Lower lobe of right lung (tissue), 2 donors: ENCODE measurements around the gene KIAA1191. TPM values are rescaled to one million over a fixed set of nuclear protein-coding genes. Genes with fewer than 3 reads are reported as not detected.

ENCODE experiments used
- ATAC-seq, 2 donors: fragments of 200-7000 bp; cut with Tn5 transposase; one replicate each; pipeline ENCODE4 v1.9.1; 2020 to 2022; ENCODE audit warnings: mild to moderate bottlenecking in 2 of 2, moderate library complexity in 2 of 2
- DNase-seq: peaks from one replicate; pipeline ENCODE4 v3.0.0-alpha.2; 2020
- H3K27ac ChIP-seq: fragments of 200-600 bp; one replicate; pipeline ENCODE4 v1.8.0; 2022
- H3K27me3 ChIP-seq: fragments of 200-600 bp; one replicate; pipeline ENCODE4 v1.8.0; 2022; ENCODE audit warnings: low read depth
- H3K36me3 ChIP-seq: fragments of 200-600 bp; one replicate; pipeline ENCODE4 v1.8.0; 2022; ENCODE audit warnings: mild to moderate bottlenecking
- H3K4me1 ChIP-seq: fragments of 200-600 bp; one replicate; pipeline ENCODE4 v1.8.0; 2022
- H3K4me3 ChIP-seq: fragments of 200-600 bp; one replicate; pipeline ENCODE4 v1.8.0; 2022; ENCODE audit warnings: mild to moderate bottlenecking
- H3K9me3 ChIP-seq: fragments of 200-600 bp; one replicate; pipeline ENCODE4 v1.8.0; 2022
- intact Hi-C: fragments of 100-400 bp; cut with DNase I; formaldehyde crosslinking; loops from one replicate; pipeline ENCODE4 v1.11.0; 2022
- total RNA-seq: library from RNA; stranded (reverse); fragmentation: NEBNext Ultra II Directional; extraction: Animal tissue kit (Norgen Biotek cat#: 25700); gene quantifications from one replicate; pipeline ENCODE4 v1.2.1, GENCODE V29; 2021
- TF ChIP-seq, protein P1 (sequence below): fragments of 200-600 bp; IDR thresholded peaks from one replicate; pipeline ENCODE4 v1.8.0; 2022; ENCODE audit warnings: antibody characterized with exemption, mild to moderate bottlenecking
- donor health status: DM: no; HTN: yes; CAD: no; lungs with severe emphysema.

Gene KIAA1191
- total RNA-seq, 1 donor from 2014 or later = 88.9 TPM

DNA sequence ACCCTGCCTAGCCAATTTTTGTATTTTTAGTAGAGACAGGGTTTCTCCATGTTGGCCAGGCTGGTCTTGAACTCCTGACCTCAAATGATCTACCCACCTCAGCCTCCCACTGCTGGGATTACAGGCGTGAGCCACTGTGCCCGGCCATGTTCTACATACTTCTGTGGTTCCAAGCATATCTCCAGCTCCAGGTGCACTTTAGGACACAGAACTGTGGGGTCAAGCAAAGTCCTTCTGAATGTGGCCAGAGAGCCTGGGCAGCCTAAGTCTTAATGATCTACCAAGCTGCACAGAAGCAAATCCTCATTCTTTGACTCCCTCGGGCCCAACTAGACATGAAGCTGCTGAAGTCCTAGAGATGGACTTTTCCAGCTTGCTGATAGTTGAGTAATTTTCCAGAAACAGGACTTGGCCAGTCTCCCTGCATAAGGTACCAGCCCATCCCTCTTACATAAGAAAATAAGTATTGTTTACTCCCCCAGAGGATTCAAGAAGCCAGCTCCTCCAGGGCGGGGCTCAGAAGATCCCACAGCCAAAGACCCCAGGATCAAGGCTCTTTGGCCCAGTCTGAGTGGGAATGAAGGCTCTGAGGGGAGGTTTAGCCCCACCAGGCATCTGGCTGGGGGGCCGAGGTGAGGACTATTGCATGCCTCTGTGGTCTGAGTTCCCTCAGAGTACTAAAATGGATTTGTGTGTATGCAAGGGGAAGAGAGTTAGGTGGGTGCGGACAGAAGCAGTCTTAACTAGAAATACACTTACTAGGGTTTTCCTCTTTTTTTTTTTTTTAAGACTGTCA is 46.1 kb upstream of the KIAA1191 start:
- TF ChIP-seq, protein P1, sequence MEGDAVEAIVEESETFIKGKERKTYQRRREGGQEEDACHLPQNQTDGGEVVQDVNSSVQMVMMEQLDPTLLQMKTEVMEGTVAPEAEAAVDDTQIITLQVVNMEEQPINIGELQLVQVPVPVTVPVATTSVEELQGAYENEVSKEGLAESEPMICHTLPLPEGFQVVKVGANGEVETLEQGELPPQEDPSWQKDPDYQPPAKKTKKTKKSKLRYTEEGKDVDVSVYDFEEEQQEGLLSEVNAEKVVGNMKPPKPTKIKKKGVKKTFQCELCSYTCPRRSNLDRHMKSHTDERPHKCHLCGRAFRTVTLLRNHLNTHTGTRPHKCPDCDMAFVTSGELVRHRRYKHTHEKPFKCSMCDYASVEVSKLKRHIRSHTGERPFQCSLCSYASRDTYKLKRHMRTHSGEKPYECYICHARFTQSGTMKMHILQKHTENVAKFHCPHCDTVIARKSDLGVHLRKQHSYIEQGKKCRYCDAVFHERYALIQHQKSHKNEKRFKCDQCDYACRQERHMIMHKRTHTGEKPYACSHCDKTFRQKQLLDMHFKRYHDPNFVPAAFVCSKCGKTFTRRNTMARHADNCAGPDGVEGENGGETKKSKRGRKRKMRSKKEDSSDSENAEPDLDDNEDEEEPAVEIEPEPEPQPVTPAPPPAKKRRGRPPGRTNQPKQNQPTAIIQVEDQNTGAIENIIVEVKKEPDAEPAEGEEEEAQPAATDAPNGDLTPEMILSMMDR = no peak
- Histone ChIP-seq H3K4me1 (peaks cover 15% of the 10 kb centered on the region), H3K27me3 (no peaks in the 10 kb centered on the region), H3K36me3 (peaks cover 60% of the 10 kb centered on the region), H3K9me3 (no peaks in the 10 kb centered on the region), H3K27ac (no peak overlapping the region), H3K4me3 (no peak overlapping the region)
- no peak for ATAC-seq
- no peak for DNase-seq
- intact Hi-C loops = no loop called here

DNA sequence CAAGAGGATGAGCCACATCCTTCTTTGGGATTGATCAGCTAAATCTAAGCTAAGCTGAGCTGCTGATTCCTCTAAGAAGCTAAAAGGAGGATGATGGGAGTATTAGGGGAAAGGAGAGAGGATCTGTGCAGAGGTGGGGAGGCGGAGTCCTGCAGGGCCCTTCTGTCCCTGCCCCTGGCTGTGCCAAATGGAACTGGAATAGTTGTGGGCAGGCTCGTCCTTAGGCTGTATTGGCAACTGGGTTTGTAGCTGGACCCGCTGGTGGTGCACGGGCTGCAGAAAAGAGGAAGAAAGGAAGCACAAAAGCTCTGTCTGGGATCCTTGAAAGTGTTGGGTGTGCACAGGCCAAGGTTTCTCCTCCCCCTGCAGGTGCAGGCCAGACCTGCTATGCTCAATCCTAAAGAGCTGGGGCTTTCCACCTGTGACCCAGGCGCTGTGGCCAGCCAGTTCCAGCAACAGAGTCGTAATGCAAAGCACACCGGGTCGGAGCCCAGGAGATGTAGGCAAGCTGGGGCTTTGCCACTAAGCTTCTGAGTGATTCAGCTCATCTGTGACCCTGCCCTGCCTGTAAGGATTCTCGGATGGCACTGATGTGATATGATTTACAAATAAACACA is 45.0 kb upstream of the KIAA1191 start:
- intact Hi-C loops = no loop called here
- TF ChIP-seq, protein P1 = no peak
- Histone ChIP-seq H3K4me3 (no peak overlapping the region), H3K9me3 (no peaks in the 10 kb centered on the region), H3K27ac (no peak overlapping the region), H3K27me3 (no peaks in the 10 kb centered on the region), H3K36me3 (peaks cover 60% of the 10 kb centered on the region), H3K4me1 (peaks cover 7% of the 10 kb centered on the region)
- ATAC-seq (no peak), DNase-seq (no peak)

DNA sequence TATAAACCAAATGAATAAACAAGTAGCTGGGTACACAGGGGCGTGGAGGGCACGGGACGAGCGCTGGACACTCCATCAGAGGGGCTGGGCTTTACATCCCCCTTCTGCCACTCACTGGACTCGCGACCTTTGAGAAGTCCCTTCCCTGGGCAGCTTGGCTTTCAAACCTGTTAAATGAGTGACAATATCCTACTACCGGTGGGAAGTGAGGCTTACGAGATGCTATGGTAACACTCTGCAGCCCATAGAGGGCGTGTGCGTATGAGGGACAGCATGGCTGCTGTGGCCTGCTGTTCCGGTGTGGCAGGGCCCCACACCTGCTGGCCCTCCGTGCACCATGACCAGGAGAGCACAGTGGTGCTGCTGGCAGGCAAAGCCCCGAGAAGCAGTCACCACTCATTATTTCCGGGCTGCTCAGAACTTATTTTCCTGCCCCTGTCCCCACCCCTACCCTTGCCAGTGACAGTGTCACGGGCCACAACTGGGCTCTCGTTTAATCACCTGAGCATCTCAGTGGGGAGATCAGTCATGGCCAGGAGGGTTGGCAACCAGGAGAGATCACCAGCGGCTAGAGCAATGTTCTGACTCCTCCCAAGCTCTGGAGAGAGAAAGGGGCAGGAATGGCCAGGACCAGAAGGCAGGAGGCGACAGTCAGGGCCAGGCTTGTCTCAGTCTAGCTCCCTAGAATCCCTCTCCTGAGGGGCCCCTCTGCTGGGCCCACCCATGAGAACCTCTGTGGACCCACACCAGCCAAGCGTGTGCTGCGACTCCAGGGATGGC is 44.3 kb upstream of the KIAA1191 start:
- TF ChIP-seq, protein P1 = no peak
- DNase-seq = no peak
- Histone ChIP-seq H3K4me1 (peaks cover under 1% of the 10 kb centered on the region), H3K27me3 (no peaks in the 10 kb centered on the region), H3K4me3 (no peak overlapping the region), H3K9me3 (no peaks in the 10 kb centered on the region), H3K36me3 (peaks cover 60% of the 10 kb centered on the region), H3K27ac (no peak overlapping the region)
- intact Hi-C loops = no loop called here
- ATAC-seq = no peak

DNA sequence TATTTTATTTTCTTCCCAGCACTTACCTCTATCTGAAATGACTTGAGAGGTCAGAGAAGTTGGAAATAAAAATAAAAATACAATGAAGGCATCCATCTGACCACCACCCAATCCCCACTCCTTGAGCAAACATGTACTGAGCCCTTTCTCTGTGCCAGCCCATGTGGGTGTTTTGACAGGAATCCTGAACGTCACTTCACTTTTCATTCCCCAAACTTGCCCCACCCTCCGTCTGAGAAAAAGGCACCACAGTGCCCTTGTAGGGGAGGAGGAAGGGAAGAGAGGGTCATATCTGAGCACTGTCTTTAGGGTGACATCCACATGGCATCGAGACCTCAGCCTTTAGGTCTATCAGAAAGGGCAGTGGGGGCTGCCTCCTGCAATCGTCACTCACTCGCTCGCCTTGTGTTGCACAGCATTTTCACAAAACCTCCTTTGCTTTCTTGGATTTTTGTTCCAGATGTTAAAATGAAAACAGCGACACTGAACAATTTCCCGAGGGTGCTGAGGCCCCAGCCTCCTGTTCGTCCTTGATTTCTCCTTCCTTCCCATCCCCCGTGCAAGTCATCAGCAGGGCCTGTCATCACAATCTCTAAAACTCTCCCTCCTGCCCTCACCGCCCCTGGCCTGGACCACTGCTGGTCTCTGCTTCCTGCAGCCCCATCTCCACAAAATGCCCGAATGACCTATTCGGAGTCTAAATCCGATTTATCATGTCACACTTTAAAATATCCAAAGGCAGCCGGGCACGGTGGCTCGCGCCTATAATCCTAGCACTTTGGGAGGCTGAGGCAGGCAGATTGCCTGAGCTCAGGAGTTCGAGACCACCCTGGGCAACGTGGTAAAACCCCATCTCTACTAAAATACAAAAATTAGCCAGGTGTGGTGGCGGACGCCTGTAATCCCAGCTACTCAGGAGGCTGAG is 40.0 kb upstream of the KIAA1191 start:
- H3K27ac ChIP-seq = no peak overlapping the region
- DNase-seq (no peak), ATAC-seq (no peak)
- H3K9me3 ChIP-seq = no peaks in the 10 kb centered on the region
- H3K4me1 ChIP-seq = no peaks in the 10 kb centered on the region
- H3K4me3 ChIP-seq = no peak overlapping the region
- peaks cover 39% of the 10 kb centered on the region for H3K36me3 ChIP-seq
- intact Hi-C loops = no loop called here
- TF ChIP-seq, protein P1 = no peak
- no peaks in the 10 kb centered on the region for H3K27me3 ChIP-seq
